Ectodermal cell (in vitro differentiated cells): ENCODE results near the gene CHEK1.
"Not testable (repeated sequence)": the region's sequence is repeated elsewhere in the genome, so short reads cannot be mapped to it uniquely, and the experiment has no call there.

Experiments used
- H3K27ac ChIP-seq: 2 replicates; pipeline ENCODE4 v1.7.0; 2013; ENCODE audit warnings: mild to moderate bottlenecking, low read depth, low read length; ENCODE audit not compliant: insufficient read depth, poor library complexity, severe bottlenecking
- H3K27me3 ChIP-seq: 2 replicates; pipeline ENCODE4 v1.7.0; 2013; ENCODE audit warnings: mild to moderate bottlenecking, low read length; ENCODE audit not compliant: insufficient read depth, control insufficient read depth, poor library complexity, severe bottlenecking
- H3K36me3 ChIP-seq: one replicate; pipeline ENCODE4 v1.7.0; 2013; ENCODE audit warnings: low read length; ENCODE audit not compliant: control insufficient read depth, insufficient read depth
- H3K4me1 ChIP-seq: one replicate; pipeline ENCODE4 v1.7.0; 2013; ENCODE audit warnings: low read length; ENCODE audit not compliant: control insufficient read depth, insufficient read depth
- H3K4me3 ChIP-seq: 2 replicates; pipeline ENCODE4 v1.7.0; 2013; ENCODE audit warnings: low read depth, low read length, control low read depth; ENCODE audit not compliant: insufficient read depth
- H3K9me3 ChIP-seq: 2 replicates; pipeline ENCODE4 v1.7.0; 2013; ENCODE audit warnings: mild to moderate bottlenecking, low read length, moderate library complexity; ENCODE audit not compliant: control insufficient read depth
- WGBS, 2 experiments: methylation state at CpG; one replicate each; pipeline ENCODE4 v1.1.7; 2013; ENCODE audit warnings: missing lambda C conversion rate in 2 of 2; 5-methylcytosine and 5-hydroxymethylcytosine counted together

Gene CHEK1

DNA sequence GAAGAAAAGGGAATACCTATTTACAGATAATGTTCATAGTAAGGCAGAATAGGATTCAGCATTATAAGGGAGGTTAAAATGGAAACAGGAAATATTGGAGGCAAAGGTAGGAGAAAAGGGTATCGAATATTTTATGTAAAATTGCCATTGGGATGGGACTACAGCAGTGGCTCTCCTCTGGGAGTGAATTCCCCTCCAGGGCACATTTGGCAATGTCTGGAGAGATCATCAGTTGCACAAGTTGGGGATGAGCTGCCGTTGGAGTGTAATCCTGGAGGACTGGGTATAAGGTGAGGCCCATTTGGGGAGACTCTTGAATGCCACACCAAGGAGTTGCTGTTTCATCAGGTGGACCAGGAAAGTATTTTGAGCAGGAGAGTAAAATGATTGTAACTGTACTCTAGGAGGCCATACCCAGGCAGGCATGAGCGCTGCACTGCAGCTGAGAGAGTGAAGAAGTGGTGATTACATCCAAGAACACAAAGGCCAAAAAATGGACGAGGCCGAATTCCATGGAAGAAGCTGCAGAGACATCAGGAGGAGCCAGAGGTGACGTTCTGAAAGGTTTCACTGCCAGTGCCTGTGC lies 64.4 kb downstream of the CHEK1 start:
- Histone ChIP-seq H3K27me3 (no peaks in the 10 kb centered on the region), H3K27ac (no peak overlapping the region), H3K4me1 (no peaks in the 10 kb centered on the region), H3K9me3 (no peaks in the 10 kb centered on the region), H3K4me3 (no peak overlapping the region), H3K36me3 (no peaks in the 10 kb centered on the region)
- 91 to 95% methylated on average over 6 of the region's 6 CpGs for WGBS, 2 experiments

DNA sequence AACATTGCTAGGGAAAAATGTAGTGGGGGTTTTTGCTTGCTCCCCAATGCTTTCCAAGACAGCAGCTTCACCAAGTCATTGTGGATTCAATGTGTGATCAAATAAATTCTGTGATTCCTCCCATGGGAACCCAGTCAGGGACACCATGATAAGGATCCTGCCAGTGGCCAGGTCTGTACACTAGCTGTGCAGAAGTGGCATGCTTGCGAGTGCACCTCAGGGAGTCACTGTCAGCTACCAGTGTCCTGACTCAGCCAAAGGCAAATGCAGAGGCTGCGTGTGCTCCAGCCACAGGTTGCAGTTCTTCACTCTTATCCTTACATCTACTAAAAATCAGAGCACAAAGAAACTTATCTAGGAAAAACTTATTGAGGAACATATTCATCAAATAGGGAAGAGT lies 65.0 kb downstream of the CHEK1 start:
- Histone ChIP-seq H3K36me3 (no peaks in the 10 kb centered on the region), H3K27ac (no peak overlapping the region), H3K27me3 (no peaks in the 10 kb centered on the region), H3K9me3 (no peaks in the 10 kb centered on the region), H3K4me3 (no peak overlapping the region), H3K4me1 (no peaks in the 10 kb centered on the region)
- WGBS, 2 experiments: 92 to 99% methylated on average over 2 of the region's 2 CpGs

DNA sequence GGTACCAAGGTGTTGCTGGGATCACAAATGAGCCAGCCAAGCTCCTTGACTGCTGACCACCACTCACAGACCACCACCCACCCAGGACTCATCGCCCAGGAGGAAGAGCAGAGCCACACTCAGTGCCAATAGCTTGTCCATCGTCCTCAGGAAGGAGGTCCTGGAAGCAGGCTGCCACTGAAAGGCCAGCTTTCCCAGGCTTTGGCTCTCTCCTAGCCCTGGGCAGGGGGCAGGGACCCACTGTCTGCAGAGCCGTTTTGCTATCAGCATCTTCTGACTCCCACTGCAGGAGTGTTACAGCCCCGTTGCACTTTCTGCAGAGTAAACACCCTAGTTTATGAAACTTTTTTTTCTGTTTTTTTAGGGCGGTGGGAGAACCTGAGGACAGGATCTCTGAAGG lies 67.9 kb downstream of the CHEK1 start:
- H3K27me3 ChIP-seq: no peaks in the 10 kb centered on the region
- H3K36me3 ChIP-seq: no peaks in the 10 kb centered on the region
- no peak overlapping the region for H3K27ac ChIP-seq
- WGBS, 2 experiments: 93 to 96% methylated on average over 5 of the region's 5 CpGs
- H3K9me3 ChIP-seq: no peaks in the 10 kb centered on the region
- H3K4me3 ChIP-seq: no peak overlapping the region
- peaks cover 5% of the 10 kb centered on the region for H3K4me1 ChIP-seq

DNA sequence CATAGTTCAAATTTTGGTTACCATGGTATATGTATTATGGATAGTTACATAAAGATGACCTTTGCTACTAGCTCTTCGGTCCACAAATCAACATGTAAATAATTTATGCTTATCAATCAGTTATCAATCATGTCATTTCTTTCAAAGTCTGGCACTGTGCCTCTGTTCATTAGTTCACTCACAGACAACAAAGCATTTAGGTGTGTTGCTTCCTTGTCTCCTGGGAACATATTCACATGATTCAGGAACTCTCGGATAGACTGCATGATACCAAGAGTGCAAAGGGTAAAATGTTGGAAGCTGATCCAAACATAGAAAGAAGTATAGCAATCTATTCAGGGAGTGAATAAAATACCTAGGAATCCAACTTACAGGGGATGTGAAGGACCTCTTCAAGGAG lies 70.0 kb downstream of the CHEK1 start:
- no peak overlapping the region for H3K4me3 ChIP-seq
- 100% methylated on average over 2 of the region's 2 CpGs for WGBS, 2 experiments
- no peaks in the 10 kb centered on the region for H3K27me3 ChIP-seq

DNA sequence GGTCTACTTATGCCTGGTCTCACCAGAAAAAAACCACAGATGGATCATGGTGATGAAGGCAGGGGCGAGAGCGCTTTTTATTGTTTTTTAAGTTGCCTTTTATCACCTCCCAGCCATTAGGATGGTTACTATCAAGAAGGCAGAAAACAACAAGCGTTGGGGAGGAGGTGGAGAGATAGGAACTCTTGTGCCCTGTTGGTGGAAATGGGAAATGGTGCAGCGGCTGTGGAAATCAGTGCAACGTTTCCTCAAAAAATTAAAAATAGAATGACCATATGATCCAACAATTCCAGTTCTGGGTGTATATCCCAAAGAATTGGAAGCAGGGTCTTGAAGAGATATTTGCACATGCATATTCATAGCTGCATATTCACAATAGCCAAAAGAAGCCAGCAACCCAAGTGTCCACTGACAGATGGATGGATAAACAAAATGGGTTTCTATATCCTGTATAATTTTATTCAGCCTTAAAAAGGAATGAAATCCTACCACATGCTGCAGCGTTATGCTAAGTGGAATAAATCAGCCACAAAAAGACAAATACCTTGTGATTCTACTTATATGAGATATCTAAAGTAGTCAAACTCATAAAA lies 76.2 kb downstream of the CHEK1 start:
- Histone ChIP-seq H3K4me1 (peaks cover 14% of the 10 kb centered on the region), H3K27ac (no peak overlapping the region), H3K4me3 (no peak overlapping the region), H3K36me3 (no peaks in the 10 kb centered on the region), H3K27me3 (no peaks in the 10 kb centered on the region), H3K9me3 (no peaks in the 10 kb centered on the region)
- WGBS, 2 experiments: 89 to 95% methylated on average over 5 to 6 of the region's 6 CpGs

More for the DNA sequence above, 70.0 kb downstream of the CHEK1 start:
- H3K36me3 ChIP-seq: no peaks in the 10 kb centered on the region
- no peak overlapping the region for H3K27ac ChIP-seq
- peaks cover 5% of the 10 kb centered on the region for H3K4me1 ChIP-seq
- H3K9me3 ChIP-seq: no peaks in the 10 kb centered on the region

DNA sequence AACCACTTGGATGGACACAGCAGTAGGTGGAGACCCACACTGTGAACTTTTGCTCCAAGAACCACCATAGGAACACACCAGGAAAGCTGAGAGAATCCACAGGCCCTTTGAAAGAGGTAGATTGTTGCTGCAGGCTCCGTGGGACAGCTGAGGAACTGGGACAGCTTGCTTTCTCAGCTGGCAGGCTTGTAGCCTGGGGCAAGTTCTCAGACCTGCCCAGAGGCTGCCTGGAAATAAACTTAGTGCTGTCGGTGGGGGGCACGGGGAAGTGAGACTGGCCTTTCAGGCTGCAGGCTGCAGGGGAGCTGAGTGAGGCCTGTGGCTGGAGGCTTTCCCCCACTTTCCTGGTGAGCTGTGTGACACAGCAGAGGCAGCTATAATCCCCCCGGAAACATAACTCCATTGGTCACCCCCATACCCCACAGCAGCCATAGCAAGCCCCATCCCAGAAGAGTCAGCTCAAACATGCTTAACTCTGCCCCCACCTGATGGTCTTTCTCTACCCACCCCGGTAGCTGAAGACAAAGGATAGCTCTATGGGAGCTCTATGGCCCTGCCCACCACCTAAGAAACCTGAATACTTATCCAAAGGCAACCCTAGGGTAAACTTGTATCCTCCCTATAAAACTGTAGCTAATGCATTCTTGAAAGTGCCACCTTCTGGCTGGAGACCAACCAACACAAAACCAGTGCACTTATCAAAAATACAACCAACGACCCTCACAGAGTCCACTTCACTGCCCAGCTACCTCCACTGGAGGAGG lies 77.1 kb downstream of the CHEK1 start:
- Histone ChIP-seq H3K4me3 (no peak overlapping the region), H3K27me3 (no peaks in the 10 kb centered on the region), H3K36me3 (no peaks in the 10 kb centered on the region), H3K9me3 (no peaks in the 10 kb centered on the region), H3K4me1 (peaks cover 14% of the 10 kb centered on the region), H3K27ac (no peak overlapping the region)
- 40 to 43% methylated on average over 6 of the region's 6 CpGs for WGBS, 2 experiments

DNA sequence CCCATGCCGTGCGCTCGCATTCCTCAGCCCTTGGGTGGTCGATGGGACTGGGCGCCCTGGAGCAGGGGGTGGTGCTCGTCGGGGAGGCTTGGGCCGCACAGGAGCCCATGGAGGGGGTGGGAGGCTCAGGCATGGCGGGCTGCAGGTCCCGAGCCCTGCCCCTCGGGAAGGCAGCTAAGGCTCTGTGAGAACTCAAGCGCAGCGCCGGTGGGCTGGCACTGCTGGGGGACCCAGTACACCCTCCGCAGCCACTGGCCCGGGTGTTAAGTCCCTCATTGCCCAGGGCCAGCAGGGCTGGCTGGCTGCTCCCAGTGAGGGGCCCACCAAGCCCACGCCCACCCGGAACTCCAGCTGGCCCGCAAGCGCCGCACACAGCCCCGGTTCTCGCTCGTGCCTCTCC lies 79.7 kb downstream of the CHEK1 start:
- WGBS, 2 experiments: 92 to 94% methylated on average over 24 of the region's 24 CpGs

DNA sequence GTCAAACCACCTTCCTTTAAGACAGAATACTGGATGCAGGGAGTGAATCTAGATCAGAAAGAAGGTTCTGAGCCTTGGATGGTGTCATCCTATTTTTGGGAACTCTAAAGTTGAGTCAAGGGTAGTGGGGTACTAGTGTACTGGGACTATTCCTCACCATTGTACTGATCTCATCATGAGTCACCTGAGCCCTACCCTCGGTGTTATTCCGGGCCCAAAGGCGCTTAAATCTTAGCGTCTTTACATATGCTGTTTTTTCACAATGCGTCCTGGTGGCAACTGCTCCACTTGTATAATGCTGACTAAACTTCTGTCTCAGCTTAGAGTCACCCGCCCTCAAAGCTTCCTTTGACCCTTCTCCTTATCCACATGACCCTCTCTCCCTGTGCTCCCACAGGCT lies 95.8 kb downstream of the CHEK1 start:
- no peaks in the 10 kb centered on the region for H3K9me3 ChIP-seq

More for the DNA sequence above, 79.7 kb downstream of the CHEK1 start:
- H3K4me1 ChIP-seq, H3K4me3 ChIP-seq, H3K36me3 ChIP-seq, H3K27ac ChIP-seq, H3K9me3 ChIP-seq, H3K27me3 ChIP-seq: not testable (repeated sequence)

DNA sequence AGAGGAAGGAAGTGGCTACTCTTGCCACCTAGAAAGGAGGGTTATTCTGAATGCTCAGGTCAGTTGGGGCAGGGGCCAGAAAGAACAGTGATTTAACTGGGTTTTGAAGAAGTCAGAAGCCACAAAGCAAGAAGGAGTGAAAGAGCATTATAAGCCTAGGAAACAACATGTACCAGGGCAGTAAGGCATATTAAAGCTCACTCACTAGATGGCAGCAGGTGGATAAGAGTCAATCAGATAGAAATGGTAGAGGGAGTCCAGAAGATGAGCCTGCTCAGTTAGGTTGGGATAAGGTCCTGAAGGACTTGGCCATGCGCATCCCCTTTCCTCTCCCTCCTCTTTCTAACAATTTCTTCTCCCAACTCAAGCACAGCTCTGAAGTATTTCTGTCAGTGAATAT lies 99.2 kb downstream of the CHEK1 start:
- 67 to 80% methylated on average over 1 of the region's 1 CpG for WGBS, 2 experiments
- no peak overlapping the region for H3K4me3 ChIP-seq
- H3K4me1 ChIP-seq: no peaks in the 10 kb centered on the region
- no peaks in the 10 kb centered on the region for H3K9me3 ChIP-seq
- H3K27me3 ChIP-seq: no peaks in the 10 kb centered on the region
- no peak overlapping the region for H3K27ac ChIP-seq
- no peaks in the 10 kb centered on the region for H3K36me3 ChIP-seq

More for the DNA sequence above, 95.8 kb downstream of the CHEK1 start:
- Histone ChIP-seq H3K36me3 (no peaks in the 10 kb centered on the region), H3K4me1 (no peaks in the 10 kb centered on the region), H3K27ac (no peak overlapping the region), H3K4me3 (no peak overlapping the region), H3K27me3 (no peaks in the 10 kb centered on the region)
- 91 to 92% methylated on average over 6 of the region's 6 CpGs for WGBS, 2 experiments
